Keratinocyte (primary cell): ENCODE results near the gene LEKR1.

Experiments used
- EZH2 ChIP-seq: IDR thresholded peaks from one replicate; pipeline ENCODE4 v1.6.1; 2012; ENCODE audit warnings: inconsistent platforms, mild to moderate bottlenecking, low read length, moderate library complexity
- TF ChIP-seq, protein P1 (sequence below), 3 experiments: IDR thresholded peaks in 1 of 3; conservative IDR thresholded peaks in 1 of 3; optimal IDR thresholded peaks in 1 of 3; 2 replicates in 2 of 3; 3 replicates in 1 of 3; pipeline versions ENCODE3 to v1.5.1; 2011; ENCODE audit warnings: low read length in 3 of 3, mild to moderate bottlenecking in 3 of 3, moderate library complexity in 2 of 3, control low read depth in 1 of 3, inconsistent platforms in 1 of 3; ENCODE audit not compliant: insufficient read depth in 2 of 3; ENCODE audit errors: extremely low read depth in 1 of 3

DNA sequence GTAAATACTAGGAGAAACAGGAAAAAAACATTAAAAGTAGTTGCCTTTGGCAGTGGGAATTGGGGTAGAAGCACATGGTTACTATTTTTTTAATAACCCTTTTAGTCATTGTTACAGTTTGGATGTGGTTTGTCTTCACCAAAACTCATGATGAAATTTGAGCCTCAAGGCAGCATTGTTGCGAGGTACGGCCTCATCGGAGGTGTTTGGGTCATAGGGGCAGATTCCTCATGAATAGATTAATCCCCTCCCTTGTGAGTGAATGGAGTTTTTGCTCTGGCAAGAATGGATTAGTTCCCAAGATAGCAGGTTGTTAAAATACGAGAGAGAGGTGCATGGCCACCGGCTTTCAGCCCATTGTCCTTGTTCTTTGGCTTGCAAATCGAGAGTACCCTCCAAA, 92.6 kb downstream of the LEKR1 start:
- TF ChIP-seq, protein P1, sequence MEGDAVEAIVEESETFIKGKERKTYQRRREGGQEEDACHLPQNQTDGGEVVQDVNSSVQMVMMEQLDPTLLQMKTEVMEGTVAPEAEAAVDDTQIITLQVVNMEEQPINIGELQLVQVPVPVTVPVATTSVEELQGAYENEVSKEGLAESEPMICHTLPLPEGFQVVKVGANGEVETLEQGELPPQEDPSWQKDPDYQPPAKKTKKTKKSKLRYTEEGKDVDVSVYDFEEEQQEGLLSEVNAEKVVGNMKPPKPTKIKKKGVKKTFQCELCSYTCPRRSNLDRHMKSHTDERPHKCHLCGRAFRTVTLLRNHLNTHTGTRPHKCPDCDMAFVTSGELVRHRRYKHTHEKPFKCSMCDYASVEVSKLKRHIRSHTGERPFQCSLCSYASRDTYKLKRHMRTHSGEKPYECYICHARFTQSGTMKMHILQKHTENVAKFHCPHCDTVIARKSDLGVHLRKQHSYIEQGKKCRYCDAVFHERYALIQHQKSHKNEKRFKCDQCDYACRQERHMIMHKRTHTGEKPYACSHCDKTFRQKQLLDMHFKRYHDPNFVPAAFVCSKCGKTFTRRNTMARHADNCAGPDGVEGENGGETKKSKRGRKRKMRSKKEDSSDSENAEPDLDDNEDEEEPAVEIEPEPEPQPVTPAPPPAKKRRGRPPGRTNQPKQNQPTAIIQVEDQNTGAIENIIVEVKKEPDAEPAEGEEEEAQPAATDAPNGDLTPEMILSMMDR (optimal IDR thresholded peaks at IDR 0.05 in 1 of 3, IDR thresholded peaks at IDR 0.05 in 1 of 3, conservative IDR thresholded peaks at IDR 0.05 in 1 of 3; ENCODE audit: extremely low read depth in 1 of 3, insufficient read depth in 2 of 3, low read length in 3 of 3) = no peak
- TF ChIP-seq EZH2 = no peak
